Activated CD4-positive, alpha-beta T cell treated with anti-CD3 and anti-CD28 coated beads, Interleukin-2, amount 50 U/mL, for 16 hours (primary cell): ENCODE results near the gene KIF1A.

Source experiments
- DNase-seq: peaks from one replicate; pipeline ENCODE4 v3.0.0-alpha.2; 2020

The KIF1A gene

DNA sequence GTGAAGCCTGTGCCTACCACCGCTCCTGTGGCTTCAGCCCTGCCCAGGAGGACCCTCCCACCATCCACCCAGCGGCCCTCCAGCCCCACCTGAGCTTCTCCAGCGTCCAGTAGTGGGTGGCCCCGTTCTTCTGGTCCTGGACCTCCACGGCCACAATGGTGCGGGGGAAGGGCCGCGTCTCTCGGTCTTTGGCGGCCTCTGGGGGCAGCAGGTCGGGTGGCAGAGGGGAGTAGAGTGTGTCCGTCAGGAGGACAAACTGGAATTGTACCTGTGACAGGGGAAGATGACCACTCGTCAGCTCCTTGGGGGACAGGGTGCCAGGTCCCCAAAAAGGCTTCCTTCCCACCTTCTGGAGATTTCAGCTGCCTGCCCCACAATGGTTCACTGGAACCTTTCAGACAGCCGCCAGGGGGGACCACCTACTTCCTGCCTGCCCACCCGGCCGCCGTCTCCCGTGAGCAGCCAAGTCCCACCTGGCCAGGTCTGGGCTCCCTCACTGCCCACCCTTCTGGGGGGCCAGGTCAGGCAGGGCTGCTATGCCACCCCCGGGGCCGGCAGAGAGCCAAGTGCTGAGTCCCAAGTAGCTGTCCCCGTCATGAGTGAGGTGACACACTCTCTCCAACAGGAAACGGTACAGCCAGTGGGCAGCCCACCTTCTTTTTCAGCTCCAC lies 59.3 kb downstream of the KIF1A start:
- no peak for DNase-seq

DNA sequence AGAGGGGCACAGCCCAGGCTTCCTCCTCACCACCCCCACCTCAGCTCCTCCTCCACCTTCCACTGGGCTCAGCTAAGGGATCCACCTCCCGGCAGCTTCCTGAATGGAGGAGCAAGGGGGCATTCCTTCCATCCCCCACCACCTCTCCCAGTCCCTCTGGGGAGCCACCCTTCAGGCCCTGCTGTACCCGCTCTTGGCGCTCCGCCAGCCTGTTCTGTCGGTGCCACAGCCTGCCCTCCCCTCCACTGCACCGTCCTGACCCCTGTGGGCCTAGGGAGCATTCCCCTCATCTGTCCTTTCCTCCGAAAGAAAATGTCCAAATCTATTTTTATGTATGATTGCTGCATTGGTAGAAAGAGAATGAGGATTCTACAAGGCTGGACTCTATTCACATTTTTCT lies 59.9 kb downstream of the KIF1A start:
- DNase-seq, result no peak

DNA sequence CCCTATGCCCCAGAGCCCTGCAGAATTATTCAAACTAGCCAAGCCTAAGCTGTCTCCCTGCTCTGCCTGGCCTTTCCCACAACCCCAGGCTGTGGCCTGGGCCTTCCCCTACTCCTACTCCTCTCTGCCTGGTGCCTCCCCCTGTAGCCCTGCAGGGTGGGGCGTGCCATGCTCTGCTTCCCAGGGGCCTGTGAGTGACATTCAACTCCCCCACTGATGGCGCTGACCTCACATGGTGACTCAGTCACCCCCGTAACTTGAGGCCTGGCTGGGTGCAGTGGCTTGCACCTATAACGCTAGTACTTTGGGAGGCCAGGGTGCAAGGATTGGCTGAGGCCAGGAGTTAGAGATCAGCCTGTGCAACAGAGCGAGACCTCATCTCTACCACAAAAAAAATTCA lies 60.6 kb downstream of the KIF1A start:
- no peak for DNase-seq

DNA sequence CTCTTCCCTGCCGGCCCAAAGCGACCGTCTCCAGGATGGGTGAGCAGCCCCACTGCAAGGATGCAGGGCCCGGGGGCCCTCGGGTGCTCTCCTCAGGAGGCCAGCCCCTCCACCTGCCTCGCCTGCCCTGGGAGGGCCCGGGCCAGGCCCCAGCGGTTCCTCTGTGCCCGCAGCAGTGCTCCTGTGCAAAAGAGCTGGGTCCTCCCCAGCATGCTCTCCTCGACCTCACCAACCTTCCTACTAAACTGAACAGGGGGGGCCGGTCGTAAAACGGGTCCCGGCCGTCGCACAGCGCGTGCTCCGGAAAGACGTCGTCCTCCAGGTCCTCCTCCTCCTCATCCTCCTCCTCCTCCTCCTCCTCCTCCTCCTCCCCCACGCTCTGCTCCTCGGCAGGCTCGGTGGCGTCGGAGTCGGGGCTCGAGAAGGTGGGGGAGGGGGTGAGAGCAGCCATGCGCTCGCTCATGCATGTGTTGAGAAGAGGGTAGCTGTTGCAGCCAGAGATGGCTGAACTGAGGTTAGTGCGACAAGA lies 62.9 kb downstream of the KIF1A start:
- DNase-seq, result no peak

DNA sequence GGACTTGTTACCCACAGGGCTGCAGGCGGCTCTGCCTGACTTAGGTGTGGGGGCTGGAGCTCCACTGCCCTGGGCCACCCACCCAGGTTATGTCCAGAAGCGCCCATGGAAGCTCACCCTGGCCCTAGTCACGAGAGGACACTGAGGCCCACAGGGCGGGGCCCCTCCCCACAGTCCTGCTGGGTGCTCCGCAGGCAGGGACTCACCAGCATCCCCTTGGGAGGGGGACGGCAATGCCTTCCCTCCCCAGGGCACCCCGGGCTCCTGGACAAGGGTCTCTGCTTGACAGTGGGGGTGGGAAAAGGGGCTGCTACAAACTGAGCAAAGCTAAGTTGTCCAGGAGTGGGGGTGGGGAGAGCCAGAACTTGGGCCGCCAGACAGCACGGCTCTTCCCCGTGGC lies 67.8 kb downstream of the KIF1A start:
- DNase-seq, result no peak

DNA sequence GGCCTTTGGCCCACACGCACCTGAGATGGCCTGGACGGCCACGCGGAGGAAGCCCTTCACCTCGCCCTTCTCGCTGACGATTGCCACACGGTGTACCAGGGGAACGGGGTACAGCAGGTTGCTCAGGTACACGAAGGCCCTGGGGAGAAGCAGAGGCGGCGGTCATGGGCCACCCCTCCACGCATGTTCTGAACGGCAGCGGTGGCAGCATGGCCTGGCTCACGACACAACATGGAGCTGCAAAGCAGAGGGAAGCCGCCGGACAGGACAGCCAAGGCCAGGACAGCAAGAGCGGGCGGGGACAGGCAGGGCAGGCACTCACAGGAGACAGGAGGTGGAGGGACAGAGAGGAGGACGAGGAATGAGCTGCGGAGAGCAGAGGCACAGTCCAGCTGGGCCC lies 69.6 kb downstream of the KIF1A start:
- no peak for DNase-seq

DNA sequence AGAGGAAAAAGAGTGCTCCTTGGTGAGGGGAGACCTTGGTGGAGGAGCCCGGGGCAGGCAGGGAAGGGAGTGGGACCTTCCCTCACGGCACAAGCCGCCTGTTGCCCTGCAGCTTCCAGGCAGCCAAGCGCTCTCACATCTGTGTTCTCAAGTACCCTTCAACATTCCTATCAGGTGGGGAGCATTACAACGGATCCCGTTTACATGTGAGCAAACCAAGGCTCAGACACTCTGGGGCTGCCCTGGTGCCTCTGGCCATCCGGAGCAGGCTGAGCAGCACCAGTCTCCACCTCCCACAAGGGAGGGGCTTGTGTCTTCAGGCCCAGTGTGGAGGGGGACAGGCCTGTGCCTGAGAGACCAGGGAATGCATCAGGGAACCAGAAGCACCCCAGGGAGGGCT lies 70.5 kb downstream of the KIF1A start:
- DNase-seq, result no peak

DNA sequence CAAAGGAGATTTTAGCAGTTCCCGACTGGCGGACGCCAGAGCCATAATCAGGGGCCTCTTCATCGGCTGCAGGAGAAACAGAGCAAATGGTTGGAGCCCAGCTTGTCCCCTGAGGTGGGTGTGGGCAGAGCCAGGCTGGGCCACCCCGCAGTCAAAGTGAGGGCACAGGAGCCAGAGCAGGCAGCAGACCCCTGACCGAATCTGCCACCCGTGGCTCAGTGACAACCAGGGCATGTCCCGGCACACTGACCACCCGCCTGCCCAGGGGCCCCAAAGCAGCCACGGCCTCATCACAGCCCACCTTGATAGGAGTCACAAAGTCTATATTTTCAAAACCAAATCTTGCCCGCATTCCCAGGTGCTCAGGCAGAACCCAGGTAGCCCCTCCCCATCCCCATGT lies 72.8 kb downstream of the KIF1A start:
- DNase-seq, result no peak

DNA sequence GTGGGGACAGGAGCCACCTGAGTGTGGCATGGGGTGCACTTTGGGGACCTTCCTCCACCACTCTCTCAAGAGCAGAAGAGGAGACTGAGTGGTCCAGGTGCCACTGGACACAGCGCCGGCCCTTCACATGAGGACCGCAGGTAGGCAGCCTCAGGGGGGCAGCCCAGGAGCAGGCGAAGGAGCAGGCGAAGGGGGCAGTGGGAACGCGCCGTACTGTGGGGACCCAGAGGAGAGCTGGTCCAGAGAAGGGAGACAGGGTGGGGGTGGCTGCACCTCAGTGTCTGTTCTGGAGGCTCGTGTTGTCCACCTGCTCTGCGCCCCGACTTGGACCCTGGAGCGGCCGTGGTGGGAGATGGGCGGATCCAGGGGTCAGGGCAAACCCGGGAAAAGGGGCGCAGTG lies 73.3 kb downstream of the KIF1A start:
- no peak for DNase-seq

DNA sequence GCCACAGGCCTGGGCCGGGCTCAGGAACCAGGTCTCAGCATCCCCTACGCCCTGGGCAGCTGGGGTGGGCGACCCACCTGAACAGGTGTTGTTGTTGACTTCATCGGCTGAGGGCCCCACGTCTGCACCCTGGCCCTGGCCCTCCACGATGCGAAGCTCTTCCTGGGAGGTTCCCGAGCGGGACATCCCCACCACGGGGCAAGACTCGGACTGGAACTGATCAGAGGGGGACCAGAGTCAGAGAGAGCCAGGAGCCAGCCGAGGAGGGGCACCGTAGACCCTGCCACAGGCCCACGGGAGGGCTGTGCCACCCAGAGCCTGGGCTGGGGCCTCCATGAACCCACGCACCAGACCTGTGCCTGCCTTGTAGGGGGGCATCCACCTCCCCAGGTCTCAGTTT lies 74.1 kb downstream of the KIF1A start:
- no peak for DNase-seq

DNA sequence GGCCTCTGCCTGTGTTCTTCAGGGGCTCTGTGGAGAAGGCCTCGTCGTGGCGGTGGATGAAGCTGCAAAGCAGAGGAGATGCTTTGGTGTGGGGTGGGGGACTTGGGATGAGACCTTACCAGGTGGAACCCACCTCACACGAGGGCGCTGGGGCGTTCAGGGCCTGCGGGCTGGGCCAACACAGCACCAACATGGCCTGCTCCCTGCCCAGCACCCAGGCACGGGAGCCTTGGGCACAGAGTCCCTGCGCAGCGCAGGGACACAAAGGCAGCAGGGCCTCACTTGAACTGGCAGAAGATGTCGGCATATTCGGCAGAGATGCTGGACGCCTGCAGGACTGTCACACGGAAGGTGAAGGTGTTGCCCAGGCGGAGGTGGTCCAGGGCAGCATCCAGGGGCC lies 74.6 kb downstream of the KIF1A start:
- no peak for DNase-seq

DNA sequence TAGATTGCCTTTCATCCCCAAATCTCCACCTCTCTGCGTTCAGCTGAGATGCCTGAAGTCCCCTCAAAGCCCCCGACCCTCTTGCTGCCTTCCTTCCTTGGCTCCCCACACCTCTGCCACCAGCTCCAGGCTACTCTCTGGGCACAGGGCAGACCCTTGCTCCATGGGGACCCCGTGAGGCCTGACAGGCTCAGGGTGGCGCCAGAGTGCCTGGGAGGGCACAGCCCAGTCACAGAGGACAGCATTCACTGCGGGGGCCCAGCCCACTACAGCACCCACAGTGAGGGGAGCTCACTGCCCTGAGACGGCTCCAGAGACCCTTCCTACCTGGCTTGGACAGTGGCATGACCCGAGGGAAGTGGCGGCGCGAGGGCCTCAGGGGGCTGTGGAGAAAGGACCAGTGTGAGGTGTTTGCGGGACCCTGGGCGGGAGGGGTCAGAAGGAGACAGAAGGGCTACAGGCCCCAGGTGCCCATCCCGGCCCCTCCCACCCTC lies 77.4 kb downstream of the KIF1A start:
- DNase-seq, result no peak

DNA sequence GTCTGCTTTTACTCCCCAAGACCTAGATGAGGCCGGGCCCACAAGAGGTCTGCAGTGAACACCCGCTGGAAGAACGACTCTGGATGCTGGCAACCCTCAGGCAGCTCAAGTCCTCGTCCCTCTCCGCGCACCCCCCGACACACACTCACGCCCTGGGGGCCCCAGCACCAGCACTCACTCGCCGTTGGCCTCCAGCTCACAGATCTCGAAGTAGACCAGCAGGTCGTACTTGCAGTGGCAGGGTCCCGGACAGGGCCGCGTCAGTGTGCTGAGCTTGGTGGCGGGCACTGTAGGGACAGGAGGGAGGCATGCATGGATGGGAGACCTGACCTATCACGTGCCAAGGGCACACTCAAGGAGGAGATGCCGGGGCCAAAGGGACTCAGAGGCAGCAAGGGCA lies 78.9 kb downstream of the KIF1A start:
- no peak for DNase-seq

DNA sequence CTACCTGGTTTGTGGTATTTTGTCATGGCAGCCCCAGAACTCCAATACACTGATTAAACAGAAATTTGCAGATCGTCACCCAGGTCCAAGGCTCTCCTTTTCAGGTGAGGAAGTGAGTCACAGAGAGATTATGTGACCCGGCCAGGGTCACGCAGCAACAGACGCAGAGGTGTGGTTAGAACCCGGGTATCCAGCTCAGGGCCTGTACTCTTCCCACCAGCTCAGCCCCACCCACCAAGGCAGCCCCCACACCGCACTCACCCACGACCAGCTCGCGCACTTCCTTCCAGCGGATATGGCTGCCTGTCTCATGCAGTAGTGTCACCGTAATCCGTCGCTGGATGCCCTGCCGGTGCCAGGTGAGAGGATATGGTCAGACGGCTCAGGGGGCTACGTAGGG lies 80.2 kb downstream of the KIF1A start:
- DNase-seq, result no peak

DNA sequence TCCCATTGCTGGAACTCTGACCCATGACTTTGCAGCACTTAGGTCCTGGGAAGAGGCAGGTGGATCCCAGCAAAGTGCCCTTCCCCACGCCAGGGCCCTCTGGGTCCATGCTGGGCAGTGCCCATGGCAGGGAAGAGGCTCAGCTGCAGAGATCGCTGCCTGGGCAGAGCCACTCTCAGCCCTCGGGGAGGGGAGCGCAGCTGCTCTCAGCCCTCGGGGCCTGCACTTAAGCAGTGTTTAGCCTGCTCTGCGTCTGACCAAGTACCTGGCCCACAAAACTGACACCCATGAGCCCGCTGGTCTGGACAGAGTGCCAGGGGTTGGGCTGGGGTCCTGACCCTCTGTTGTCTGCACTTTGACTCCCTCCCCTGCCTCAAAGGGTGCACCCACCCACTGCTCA lies 82.1 kb downstream of the KIF1A start:
- no peak for DNase-seq

DNA sequence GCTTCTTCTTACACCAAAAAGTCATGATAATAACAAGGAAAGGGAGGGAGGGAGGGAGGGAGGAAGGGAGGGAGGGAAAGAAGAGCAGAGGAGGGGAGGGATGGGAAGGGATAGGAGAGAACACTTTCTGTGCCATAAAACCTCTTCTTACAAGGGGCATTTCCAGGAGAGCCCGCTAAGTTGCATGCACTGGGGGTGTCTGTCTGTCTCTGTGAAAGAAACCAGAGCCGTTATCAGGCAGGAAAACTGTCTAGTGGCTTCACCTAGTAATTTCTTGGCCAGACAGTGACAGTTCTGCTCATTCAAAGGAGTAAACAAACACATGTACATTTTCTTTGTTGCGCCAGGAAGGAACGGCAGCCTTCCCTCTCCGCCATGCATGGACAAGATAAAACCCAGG lies 82.5 kb downstream of the KIF1A start:
- DNase-seq, result no peak

DNA sequence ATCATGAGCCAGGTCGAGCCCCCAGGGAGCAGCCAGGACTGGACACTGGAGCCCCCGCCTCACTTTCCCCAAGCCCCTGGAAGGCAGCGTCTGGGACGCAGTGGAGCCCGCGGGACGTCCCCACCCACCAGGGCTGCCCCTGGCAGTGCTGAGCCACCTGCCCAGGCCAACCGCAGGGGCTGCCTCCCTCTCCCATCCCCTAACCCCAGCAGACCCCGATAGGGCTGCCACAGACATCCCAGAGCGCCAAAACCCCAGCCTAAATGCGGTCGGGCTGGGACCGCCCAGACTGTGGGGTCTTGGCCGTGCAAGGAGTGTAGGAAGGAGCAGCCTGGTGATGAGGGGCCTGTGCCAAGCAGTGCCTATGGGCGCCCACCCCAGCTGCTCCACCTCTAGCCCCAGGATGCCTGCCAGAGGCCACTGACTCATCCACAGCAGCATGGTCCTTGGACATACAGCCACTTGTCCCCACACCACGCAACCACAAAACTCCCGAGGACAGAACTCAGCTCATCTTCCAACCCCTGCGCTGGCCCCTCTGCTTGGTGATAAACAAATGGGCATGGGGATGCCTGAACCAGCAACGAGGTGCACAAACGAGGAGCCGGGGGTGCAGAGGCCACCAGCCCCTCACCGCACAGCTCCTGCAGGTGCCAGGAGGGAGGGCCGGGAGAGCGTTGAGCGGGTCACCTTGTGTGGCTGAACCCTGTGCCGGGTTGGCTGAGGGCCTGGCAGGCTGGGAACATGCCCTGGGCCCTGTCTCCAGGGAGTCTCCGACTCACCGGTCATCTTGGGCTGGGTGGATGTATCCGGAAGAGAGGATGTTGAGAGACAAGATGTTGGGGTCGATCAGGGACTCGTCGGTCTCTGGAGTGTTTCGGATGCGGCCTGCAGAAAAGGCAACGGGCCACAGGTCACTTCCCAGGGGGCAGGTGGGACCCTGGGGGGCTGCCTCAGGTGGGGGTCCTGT lies 83.5 kb downstream of the KIF1A start:
- no peak for DNase-seq

DNA sequence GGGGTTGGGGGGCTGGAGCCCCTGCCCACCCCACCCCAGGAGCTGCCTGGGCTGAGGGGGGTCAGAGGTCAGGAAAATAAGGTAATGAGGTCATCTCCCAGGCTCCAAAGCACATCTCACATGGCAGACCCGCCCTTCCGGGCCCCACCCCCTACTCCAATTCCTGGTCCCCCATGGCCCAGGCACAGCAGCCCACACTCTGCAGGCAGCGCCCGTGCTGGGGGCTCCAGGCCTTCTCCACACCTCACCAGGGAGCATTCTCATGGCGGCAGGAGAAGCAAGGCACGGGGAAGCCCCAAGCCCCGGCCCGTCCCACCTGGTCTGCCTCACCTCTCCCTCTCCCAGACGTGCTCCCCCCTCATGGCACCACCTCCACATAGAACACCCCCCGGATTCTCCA lies 84.5 kb downstream of the KIF1A start:
- no peak for DNase-seq

DNA sequence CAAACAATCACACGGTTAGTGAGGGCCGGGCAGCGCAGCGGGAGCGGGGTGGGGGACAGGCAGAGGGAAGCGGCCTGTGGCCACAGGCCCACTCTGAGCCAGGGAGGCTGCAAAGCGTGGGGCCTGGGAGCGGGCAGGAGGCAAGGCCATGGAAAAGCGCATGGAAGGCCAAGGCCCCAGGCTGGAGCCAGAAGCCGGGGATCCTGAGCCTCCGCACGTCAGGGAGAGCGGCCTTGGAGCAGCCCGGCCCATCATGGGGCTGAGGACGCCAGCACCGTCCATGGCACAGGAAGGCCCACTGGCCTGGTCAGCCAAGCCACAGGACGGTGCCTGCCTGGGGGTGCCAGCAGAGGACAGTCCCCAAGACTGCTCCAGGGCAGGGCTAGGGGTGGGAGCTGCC lies 85.3 kb downstream of the KIF1A start:
- DNase-seq, result no peak

DNA sequence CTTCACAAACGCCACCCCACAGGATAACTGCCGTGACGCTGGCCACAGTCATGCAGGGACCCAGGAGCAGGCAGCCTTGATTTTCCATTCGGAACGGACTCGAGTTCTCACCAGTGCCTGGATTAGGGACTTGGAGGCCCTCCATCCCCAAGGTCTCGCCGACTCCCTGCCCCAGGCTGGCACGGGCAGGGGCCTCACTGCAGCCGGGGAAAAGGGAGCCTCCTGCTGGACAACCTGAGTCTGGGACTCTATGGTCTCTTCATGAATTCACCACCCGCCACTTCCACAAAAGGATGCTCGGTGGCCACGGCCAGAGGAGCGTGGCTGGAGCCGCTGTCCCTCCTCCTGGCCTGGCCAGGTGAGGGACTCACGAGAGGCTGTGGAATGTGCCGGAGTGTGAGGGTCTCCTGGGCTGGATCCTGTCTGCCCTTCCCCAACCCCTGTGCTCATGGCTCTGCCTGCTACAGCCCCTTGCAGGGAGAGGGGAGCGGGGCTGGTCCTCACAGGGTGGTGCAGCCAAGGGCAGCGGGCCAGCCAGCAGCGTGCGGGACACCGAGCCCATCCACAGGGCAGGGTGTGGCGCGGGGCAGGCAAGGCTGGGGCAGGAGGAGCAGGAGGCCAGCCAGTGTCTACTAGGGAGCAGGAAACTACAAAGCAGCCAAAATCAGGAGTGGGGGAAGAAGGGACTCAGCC lies 86.1 kb downstream of the KIF1A start:
- DNase-seq, result no peak

DNA sequence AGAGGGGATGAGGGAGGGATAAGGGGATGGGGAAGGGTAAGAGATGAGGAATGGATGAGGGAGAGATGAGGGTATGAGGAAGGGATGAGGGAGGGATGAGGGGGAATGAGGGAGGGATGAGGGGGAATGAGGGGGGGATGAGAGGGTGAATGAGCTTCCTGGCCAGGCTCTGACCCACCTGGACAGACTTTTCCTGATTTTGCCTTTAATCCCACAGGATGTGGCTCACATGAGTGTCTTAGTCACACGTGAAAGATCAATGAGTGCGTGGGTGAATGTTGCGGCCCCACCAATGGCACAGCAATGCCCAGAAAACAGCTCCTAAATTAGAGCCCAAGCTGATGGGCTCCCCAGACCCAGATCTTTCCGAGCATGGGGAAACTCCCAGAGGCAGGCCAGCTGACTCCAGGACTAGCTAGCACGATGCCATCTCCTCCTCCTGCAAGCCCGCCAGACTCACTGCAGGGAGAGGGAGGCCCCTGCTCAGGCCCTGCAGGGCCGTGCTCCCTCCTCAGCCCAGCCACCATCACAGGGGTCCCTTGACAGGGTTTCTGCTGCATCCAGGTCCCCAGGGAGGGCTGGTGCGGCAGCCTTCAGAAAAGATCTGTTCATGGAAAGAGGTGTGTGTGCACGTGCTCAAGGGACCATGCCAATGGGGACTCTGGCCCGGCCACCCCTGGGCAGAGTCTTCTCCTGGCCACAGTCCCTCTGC lies 87.0 kb downstream of the KIF1A start:
- DNase-seq, result no peak

DNA sequence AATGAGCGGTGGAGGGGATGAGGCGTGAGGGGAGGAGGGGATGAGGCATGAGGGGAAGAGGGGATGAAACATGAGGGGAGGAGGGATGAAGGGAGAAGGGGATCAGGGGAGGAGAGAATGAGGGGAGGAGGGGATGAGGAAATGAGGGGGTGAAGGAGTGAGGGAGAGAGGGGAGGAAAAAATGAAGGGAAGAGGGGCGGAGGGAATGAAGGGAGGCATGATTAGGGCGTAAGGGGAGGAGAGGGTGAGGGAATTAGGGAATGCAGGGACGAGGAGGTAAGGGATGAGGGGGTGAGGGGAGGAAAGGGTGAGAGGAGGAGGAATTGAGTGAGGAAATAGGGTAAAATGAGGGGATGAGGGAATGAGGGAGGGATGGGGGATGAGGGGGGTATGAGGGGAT lies 87.8 kb downstream of the KIF1A start:
- DNase-seq, result no peak

DNA sequence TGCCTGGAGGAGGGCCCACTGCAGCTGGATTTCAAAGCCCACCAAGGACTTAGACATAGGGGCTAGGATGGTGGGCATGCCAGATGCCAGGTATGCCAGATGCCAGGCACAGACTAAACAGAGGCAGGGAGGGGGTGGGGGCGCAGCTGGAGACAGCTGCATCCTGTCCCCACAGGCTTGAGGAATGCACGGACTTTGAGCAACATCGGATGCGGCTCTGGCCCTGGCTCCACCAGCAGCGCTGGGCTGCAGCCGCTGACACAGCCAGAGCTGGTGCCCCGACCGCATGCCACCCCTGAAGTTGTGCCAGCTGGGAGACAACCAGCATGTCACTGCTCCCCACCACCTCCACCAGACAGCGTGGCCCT lies 88.9 kb downstream of the KIF1A start:
- DNase-seq, result no peak
